Fibroblast of skin of back (primary cell): Measurements from ENCODE around the gene SASH1.

ENCODE experiments used
- DNase-seq: peaks from one replicate; pipeline ENCODE4 v3.0.0-alpha.2; 2013

SASH1 gene

GRCh38 chr6:148436466-148436865 lies 93.8 kb downstream of the SASH1 start:
- no peak for DNase-seq

- DNase-seq, result no peak
Measured at GRCh38 chr6:148438632-148439031, 96.0 kb downstream of the SASH1 start.

- DNase-seq, result peak; percentile 29
Measured at GRCh38 chr6:148440016-148440415, 97.4 kb downstream of the SASH1 start.

GRCh38 chr6:148440877-148441453 lies 98.3 kb downstream of the SASH1 start:
- DNase-seq, result peak; percentile 95

GRCh38 chr6:148441454-148441911 lies 98.8 kb downstream of the SASH1 start:
- peak; percentile 77 for DNase-seq

GRCh38 chr6:148443798-148444560 lies 101.3 kb downstream of the SASH1 start:
- no peak for DNase-seq

GRCh38 chr6:148445116-148445515 lies 102.5 kb downstream of the SASH1 start:
- no peak for DNase-seq

- peak; percentile 77 for DNase-seq
Measured at GRCh38 chr6:148445620-148446019, 103.0 kb downstream of the SASH1 start.

GRCh38 chr6:148446681-148447080 lies 104.0 kb downstream of the SASH1 start:
- no peak for DNase-seq

GRCh38 chr6:148447521-148448230 lies 105.0 kb downstream of the SASH1 start:
- DNase-seq, result no peak

GRCh38 chr6:148448369-148449012 lies 105.9 kb downstream of the SASH1 start:
- DNase-seq, result no peak

GRCh38 chr6:148450866-148451265 lies 108.2 kb downstream of the SASH1 start:
- no peak for DNase-seq

GRCh38 chr6:148451690-148452089 lies 109.1 kb downstream of the SASH1 start:
- DNase-seq, result no peak

- no peak for DNase-seq
Measured at GRCh38 chr6:148452876-148453275, 110.2 kb downstream of the SASH1 start.

GRCh38 chr6:148453906-148454305 lies 111.3 kb downstream of the SASH1 start:
- DNase-seq, result no peak

- no peak for DNase-seq
Measured at GRCh38 chr6:148455225-148455624, 112.6 kb downstream of the SASH1 start.

GRCh38 chr6:148455674-148456558 lies 113.3 kb downstream of the SASH1 start:
- no peak for DNase-seq

GRCh38 chr6:148457137-148457842 lies 114.7 kb downstream of the SASH1 start:
- peak; percentile 75 for DNase-seq

GRCh38 chr6:148457843-148458159 lies 115.2 kb downstream of the SASH1 start:
- no peak for DNase-seq

GRCh38 chr6:148459238-148459637 lies 116.6 kb downstream of the SASH1 start:
- no peak for DNase-seq

- no peak for DNase-seq
Measured at GRCh38 chr6:148460876-148461646, 118.4 kb downstream of the SASH1 start.
